DOHH2 (cell line): ENCODE results near the gene LRRC37A.

Experiments
- CTCF ChIP-seq: fragments of 200-600 bp; sonication (generic); IDR thresholded peaks from one replicate; pipeline ENCODE4 v1.5.1; 2014; ENCODE audit warnings: antibody characterized with exemption, mild to moderate bottlenecking, low read depth, low read length; ENCODE audit not compliant: poor library complexity, severe bottlenecking
- EZH2phosphoT487 ChIP-seq: fragments of 200-600 bp; sonication (generic); IDR thresholded peaks from 2 replicates; pipeline ENCODE4 v1.6.1; 2017; ENCODE audit warnings: borderline replicate concordance, mild to moderate bottlenecking, antibody characterized with exemption, low read length, moderate library complexity, mixed read lengths

GRCh38 chr17:46266656-46267544 is 28.0 kb upstream of the LRRC37A start:
- TF ChIP-seq CTCF = no peak
- TF ChIP-seq EZH2phosphoT487 = no peak
